ENCODE data around the gene NQO1.

DNA sequence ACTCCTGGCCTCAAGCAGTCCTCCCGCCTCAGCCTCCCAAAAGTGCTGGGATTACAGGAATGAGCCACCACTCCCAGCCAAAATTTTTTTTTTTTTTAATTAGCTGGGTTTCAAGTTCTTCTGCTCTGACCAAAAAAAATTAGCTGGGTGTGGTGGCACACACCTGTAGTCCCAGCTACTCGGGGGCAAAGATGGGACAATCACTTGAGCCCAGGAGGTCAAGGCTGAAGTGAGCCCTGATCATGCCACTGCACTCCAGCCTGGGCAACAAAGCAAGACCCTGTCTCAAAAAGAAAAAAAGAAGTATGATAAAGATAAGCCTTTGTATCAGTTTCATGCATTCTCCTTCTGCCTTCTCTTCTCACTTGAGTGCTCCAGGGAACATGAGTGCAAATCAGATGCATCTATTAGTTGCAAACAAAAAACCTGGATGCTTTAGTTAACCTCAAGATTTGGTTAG is 1.9 kb downstream of the NQO1 start:
- TF ChIP-seq, protein P1, sequence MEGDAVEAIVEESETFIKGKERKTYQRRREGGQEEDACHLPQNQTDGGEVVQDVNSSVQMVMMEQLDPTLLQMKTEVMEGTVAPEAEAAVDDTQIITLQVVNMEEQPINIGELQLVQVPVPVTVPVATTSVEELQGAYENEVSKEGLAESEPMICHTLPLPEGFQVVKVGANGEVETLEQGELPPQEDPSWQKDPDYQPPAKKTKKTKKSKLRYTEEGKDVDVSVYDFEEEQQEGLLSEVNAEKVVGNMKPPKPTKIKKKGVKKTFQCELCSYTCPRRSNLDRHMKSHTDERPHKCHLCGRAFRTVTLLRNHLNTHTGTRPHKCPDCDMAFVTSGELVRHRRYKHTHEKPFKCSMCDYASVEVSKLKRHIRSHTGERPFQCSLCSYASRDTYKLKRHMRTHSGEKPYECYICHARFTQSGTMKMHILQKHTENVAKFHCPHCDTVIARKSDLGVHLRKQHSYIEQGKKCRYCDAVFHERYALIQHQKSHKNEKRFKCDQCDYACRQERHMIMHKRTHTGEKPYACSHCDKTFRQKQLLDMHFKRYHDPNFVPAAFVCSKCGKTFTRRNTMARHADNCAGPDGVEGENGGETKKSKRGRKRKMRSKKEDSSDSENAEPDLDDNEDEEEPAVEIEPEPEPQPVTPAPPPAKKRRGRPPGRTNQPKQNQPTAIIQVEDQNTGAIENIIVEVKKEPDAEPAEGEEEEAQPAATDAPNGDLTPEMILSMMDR (conservative IDR thresholded peaks at IDR 0.05; ENCODE audit: low read depth, low read length), result no peak
- no peak for TF ChIP-seq EZH2 (IDR thresholded peaks at IDR 0.05; ENCODE audit: low read length, unreplicated experiment)
